ENCODE measurements around the gene ERGIC3. TPM values are rescaled to one million over a fixed set of nuclear protein-coding genes. Genes with fewer than 3 reads are reported as not detected.

ERGIC3 gene
- total and polyA plus RNA-seq, 2 donors (not counting 3 experiments of a cell fraction or from before 2014, with no cell fraction given): 203 to 419 TPM

GRCh38 chr20:35497780-35498189, 44.1 kb upstream of the ERGIC3 start:
- Histone ChIP-seq H3K79me2 (ENCODE audit: control insufficient read depth, insufficient read depth, low read length) (no peaks in the 10 kb centered on the region), H3K9ac (replicated peaks; ENCODE audit: extremely low read depth, insufficient read depth, low read length) (no peak overlapping the region), H3K4me1 (ENCODE audit: control insufficient read depth, extremely low read depth, insufficient read depth, low read length) (no peaks in the 10 kb centered on the region), H3K4me3 (replicated peaks in 1 of 3; ENCODE audit: insufficient read depth in 1 of 3, low read depth in 1 of 3, low read length in 3 of 3) (no peak overlapping the region), H3K36me3 (ENCODE audit: control insufficient read depth in 2 of 2, extremely low read depth in 1 of 2, insufficient read depth in 2 of 2, low read length in 2 of 2) (peaks cover 16 to 41% of the 10 kb centered on the region in 2 experiments), H4K20me1 (replicated peaks; ENCODE audit: control insufficient read depth, extremely low read depth, insufficient read depth, low read length) (no peaks in the 10 kb centered on the region), H3K27ac (ENCODE audit: insufficient read depth, low read depth, low read length) (no peak overlapping the region), H3K9me1 (replicated peaks; ENCODE audit: control insufficient read depth, extremely low read depth, insufficient read depth, low read length) (no peaks in the 10 kb centered on the region), H3K4me2 (ENCODE audit: insufficient read depth, low read length) (no peak overlapping the region), H2AFZ (ENCODE audit: low read depth, low read length) (no peak overlapping the region), H3K9me3 (replicated peaks; ENCODE audit: control insufficient read depth, insufficient read depth, low read length) (no peaks in the 10 kb centered on the region), H3K27me3 (ENCODE audit: control insufficient read depth in 2 of 2, insufficient read depth in 2 of 2, low read length in 2 of 2) (no peaks in the 10 kb centered on the region)
- CTCF ChIA-PET: interaction anchor here (1.0 to 2.5 kb wide), 2 partner anchors 13 to 19 kb away, joined by 5 to 9 read pairs; no protein-coding TSS in a partner anchor
- BruUV-seq (replicated peaks): no TSS peak
- FAIRE-seq (no peak), DNase-seq (ENCODE audit: low read depth, low spot score) (no peak)
- dilution Hi-C loops (cut with MboI; ENCODE audit: extremely low pct_ligation_motif_present, low sequenced_read_pairs) (no loop called here), intact Hi-C loops (cut with micrococcal nuclease) (no loop called here)
- POLR2A ChIA-PET: no interaction called here
- TF ChIP-seq MYC (IDR thresholded peaks at IDR 0.05; ENCODE audit: low read depth, low read length) (no peak), CTCF (IDR thresholded peaks at IDR 0.05; ENCODE audit: extremely low read depth in 1 of 2, insufficient read depth in 1 of 2, low read depth in 1 of 2, low read length in 2 of 2) (no peak), POLR2AphosphoS5 (IDR thresholded peaks at IDR 0.05; ENCODE audit: insufficient read depth, low read depth, low read length) (no peak), POLR2A (IDR thresholded peaks at IDR 0.05; ENCODE audit: low read depth, low read length) (no peak), MAX (IDR thresholded peaks at IDR 0.05; ENCODE audit: insufficient read depth, insufficient read length) (no peak), GATA2 (IDR thresholded peaks at IDR 0.05; ENCODE audit: insufficient read depth, insufficient read length, low read depth, low read length) (no peak), FOS (IDR thresholded peaks at IDR 0.05; ENCODE audit: borderline replicate concordance, insufficient read depth, low read length) (no peak), EZH2 (IDR thresholded peaks at IDR 0.05; ENCODE audit: borderline replicate concordance, low read depth, low read length, severe bottlenecking) (no peak), JUN (IDR thresholded peaks at IDR 0.05; ENCODE audit: borderline replicate concordance, insufficient read depth, insufficient read length, low read depth) (no peak)
